HG03025 (cell line): ENCODE results near the gene E2F3.
"Not testable (repeated sequence)": the region's sequence is repeated elsewhere in the genome, so short reads cannot be mapped to it uniquely, and the experiment has no call there.

Source experiments
- ATAC-seq: cut with Tn5 transposase; IDR thresholded peaks from one replicate; pipeline ENCODE4 v1.9.1; 2021; ENCODE audit warnings: mild to moderate bottlenecking, moderate library complexity; ENCODE audit not compliant: unreplicated experiment, low FRiP score

The E2F3 gene

DNA sequence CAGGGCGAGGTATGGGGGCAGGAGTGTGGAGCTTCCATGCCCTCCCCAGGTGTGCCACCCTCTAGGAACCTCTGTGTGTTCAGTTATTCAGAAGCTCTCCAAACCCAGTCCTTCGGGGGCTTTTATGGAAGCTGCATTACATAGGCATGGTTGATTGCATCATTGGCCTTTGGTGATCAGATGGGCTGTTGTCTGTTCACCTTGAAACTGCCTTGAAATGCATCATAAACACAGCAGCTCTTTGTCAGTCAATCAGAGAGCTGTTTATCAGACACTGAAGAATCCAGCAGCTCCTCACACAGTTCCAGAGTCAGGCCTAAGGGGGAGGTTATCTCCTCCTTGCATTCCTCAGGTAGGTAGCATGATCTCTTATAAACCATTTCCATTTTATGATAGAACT, 62.4 kb downstream of the E2F3 start:
- no peak for ATAC-seq

DNA sequence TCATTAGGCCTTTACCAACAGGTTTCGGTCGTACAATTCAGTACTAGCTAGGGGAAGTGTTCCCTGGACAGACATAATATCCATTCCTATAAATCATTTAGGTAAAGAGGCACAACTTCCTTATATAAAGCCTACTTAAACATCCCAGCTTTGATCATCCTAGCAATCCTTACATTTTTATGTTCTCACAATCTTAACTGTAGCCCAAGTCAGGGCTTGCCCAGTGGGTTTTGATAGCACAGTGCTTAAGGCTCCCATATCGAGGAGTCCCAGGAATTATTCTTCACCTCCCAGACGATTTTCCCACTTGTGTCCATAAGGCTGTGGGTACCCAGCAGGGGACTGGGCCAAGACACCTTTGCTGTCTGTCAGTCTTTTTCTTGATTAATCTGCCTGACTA, 63.2 kb downstream of the E2F3 start:
- ATAC-seq: no peak

DNA sequence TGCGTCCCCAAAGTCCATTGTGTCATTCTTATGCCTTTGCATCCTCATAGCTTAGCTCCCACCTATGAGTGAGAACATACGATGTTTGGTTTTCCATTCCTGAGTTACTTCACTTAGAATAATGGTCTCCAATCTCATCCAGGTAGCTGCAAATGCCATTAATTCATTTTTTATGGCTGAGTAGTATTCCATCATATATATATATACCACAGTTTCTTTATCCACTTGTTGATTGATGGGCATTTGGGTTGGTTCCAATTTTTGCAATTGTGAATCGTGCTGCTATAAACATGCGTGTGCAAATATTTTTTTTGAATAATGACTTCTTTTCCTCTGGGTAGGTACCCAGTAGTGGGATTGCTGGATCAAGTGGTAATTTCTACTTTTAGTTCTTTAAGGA, 63.9 kb downstream of the E2F3 start:
- ATAC-seq: not testable (repeated sequence)

DNA sequence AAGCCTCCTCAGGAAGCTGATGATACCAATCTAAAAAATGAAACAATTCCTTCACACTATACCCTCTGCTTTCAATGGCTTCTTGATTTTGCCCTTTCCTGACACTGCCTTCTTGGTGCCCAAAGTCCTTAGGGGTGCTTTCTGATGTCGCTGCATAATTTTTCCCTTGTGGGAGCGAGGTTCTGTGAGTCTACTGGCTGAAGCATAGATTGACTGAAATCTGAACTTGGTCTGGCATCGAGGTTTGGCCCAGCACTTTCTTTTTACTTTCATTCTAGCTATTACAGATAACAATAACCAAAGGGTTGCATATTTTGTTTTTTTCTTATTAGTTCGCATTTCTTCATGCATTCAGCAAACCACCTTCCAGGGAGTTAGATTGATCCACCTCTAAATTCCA, 65.8 kb downstream of the E2F3 start:
- ATAC-seq: no peak

DNA sequence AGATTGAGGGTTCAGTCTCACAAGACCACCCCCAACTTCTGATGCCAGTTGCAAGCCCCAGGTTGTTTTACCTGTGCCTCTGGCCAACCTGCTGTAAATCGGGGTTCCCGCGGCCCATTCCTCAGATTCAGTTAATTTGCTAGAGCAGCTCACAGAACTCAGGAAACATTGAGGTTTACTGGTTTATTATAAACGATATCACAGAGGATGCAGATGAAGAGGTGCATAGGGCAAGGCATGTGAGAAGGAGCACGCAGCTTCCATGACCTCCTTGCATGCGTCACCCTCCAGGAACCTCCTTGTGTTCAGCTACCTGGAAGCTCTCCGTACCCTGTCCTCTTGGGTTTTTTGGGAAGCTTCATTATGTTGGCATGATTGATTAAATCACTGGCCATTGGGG, 66.5 kb downstream of the E2F3 start:
- no peak for ATAC-seq

DNA sequence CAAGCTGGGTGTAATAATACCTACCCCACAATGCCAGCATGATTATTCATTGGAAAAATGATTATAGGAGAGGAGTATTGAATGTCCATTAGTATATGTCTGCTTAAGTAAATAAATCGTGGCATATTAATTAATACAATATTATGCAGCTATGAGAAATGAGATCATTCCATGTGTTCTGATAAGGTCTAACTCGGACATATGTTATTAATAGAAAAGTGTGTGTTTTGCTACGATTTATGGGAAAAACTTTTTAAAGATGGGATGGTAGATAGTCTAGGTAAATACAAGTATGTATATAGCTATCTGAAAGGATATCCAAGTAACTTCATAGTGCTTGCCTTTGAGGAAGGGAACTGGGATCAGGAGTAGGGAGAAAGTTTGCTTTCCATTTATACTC, 71.1 kb downstream of the E2F3 start:
- no peak for ATAC-seq

DNA sequence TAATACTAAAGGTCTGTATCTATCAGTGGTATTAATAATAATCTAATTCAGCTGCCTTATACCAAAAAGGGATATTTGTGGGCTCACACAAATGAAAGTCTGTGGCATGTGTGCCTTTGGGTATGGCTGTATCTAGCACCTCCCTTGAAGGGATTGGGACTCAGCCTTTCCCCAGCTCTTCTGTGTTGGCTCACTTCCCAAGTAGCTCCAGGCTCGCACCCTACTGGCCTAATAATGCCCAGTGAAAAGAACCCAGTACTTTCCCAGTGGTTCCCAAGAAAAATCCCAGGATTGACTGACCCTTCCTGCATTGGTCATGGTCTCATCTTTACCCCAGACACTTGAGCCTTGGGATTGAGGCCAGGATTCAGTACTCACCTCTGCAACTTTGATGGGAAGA, 71.8 kb downstream of the E2F3 start:
- ATAC-seq: no peak

DNA sequence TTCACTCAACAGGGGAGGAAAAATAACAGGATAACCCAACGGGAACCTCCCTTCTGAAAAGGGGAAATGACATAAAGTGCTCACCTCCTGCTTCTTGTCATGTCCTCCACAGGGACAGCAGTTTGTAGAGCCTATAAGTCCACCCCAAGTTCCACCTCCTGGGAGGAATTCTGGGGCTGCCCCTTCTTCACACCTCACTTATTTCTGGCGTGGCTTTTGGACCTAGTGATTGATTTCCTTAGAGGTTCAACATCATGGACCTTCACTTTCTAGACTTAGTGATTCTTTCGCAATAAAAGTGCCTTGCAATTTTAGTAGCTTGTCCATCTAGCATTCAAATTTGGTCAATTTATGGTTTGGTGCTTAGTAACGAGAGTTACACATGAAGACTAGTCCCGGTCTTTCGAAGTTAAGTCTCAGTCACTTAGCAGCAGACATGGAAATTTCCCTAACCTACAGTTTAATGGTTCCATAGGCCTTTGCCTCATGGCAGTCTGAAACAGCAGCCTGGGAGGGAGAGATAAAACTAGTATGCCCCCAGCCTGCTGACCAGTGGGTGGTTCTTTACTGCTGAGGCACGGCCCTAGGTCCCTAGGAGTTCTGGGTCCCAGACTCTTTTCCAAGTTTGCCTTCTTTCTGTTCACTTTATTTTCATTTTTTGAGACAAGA, 73.3 kb downstream of the E2F3 start:
- ATAC-seq: no peak

DNA sequence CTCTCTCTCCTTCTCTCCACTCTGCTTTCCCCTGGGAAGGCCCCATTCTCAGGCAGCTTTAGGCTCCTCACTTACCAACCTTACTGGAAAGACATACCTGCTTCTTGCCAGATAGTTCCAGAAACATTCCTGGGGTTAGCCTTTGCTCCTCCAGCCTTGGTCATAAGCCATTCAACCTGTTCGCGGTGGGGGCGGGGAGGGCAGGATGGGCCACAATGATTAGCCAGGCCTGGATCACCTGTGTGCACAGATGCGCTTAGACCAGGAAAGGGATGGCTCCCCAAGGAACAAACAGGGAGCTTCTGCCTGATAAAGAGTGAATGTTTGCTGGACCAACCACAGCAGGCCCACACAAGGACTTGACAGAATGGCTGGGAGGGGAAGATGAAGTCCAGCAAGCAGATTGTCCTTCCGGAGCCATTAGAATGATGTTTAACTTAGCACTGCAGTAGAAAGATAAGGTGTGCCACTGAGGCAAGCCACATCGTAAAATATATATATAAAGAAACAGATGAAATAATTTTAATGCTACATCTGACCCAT, 74.9 kb downstream of the E2F3 start:
- no peak for ATAC-seq

DNA sequence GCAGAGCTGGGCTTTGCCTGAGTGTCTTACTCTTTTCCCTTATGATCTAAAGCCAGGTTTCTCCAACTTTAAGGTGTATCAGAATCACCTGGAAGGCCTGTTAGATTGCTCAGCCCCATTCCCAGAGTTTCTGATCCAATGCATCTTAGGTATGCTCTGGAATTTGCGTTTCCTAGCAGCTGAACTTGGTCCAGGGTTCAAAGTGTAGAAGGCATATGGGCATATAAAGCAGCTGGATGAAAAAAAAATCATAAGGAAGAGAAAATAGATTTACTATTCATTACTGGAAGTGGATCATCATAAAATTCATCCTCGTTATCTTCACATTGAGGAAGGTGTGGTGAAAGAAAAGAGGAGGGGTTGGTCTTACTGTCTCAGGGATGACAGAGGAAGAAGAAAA, 75.8 kb downstream of the E2F3 start:
- no peak for ATAC-seq

DNA sequence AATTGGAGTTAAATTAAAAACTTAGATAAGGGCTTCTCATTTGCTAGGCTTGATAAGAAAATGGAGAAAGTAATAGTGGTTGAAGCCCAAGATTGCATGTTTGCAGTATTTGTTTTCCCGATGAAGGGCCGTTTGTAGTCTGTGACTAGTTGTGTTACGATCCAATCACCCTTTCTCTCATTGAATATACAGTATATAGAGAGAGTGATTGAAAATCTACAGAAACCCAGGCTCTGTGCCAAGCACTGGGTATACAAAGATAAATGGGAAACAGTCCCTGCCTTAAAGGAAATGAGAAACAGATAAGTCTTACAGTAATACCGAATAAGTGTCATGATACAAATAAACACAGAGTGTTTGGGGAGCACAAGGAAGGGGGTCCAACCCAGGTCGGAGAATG, 77.4 kb downstream of the E2F3 start:
- no peak for ATAC-seq

DNA sequence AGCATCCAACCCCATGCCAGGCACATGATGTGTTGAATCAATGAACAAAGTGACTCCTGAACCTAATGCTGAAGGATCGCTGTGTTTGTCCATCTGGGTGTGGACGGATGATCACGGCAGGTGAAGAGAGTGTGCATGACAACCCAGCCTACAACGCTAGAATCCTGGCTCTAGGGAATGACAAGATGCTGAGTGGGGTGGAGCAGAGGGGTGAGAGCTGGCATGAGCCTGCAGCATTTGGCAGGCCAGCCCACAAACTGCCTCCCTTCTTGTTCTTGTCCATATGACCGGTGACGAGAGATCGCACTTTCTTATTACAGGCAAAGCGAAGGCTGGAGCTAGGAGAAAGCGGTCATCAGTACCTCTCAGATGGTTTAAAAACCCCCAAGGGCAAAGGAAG, 77.8 kb downstream of the E2F3 start:
- ATAC-seq: no peak

DNA sequence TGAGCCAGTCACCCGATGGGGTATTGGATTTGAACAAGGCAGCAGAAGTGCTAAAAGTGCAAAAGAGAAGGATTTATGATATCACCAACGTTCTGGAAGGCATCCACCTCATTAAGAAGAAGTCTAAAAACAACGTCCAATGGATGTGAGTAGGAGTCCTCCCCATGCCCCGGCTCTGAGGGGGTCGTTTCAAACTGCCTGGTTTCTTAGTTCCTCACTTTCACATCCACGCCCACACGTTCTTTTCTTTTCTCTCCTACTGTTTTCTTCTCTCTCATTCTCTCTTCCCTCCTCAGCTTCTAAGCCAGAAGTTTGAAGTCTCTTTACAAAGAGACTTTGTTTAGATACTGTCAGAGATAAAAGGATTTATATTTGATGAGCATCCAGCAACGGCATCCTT, 79.6 kb downstream of the E2F3 start:
- ATAC-seq: no peak

DNA sequence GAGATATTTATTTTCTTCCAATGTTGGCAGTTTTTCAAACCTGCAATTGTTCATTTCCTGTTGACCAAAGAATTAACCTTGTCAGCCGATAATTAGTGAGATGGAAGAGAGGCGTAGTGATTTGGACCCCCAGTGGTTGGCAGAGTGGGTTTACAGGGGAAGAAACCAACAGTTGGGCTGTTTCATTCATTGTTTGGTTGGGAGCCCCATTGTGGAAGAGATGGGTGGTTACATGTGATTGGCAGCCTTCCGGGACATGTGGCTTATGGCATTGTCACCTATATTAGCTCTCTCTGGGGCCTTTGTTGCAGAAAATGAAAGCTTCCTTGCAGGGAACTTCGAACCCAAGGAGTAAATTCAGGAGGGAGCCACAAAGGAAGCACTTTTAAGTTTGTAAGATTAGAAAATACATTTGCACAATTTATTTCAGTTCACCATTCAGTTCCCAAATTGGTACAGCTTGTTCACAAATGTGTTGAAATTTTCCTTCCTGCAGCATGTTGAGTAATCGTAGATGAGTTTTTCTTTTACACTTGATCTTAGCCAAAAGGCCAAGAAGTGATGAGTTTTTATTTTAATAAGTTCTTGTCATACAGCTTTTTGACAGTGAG, 82.3 kb downstream of the E2F3 start:
- ATAC-seq: no peak

DNA sequence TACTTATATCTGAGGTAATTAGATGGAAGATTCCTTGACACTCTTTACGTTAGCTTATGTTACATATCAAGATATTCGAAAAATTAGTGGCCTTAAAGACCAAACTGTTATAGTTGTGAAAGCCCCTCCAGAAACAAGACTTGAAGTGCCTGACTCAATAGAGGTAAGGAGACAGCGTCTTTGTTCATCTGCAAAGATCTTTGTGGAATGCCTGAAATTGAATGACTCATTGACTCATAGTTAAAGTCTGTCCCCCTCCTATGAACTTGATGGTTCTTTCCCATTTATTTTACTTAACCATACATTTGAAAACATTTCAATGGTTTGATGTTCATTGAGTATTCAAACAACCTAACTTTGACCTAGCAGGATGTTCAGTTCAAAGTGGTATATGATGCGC, 85.0 kb downstream of the E2F3 start:
- ATAC-seq: no peak

DNA sequence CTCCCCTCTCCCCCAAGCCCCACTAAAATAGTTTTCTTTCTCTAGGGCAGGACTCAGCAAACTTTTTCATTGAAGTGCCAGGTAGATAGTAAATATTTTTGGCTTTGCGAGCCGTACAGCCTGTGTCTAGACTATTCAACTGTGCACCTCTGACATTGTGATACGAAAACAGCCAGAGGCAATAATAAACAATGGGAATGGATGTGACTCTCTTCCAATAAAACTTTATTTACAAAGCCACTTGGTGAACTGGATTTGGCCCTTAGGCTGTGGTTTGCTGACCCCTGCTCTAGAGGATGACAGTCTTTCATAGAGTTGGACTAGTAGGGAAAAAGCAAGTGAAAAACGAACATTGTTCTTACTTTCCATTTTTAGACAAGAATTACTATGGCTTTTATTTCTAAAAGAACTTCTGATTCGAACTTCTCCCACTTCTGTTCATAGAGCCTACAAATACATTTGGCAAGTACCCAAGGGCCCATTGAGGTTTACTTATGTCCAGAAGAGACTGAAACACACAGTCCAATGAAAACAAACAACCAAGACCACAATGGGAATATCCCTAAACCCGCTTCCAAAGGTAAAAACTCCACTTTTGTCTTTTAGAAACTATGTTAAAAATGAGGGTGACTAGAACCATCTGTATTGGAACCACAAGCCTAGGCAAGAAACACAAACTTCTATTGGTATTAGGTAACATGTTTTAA, 86.1 kb downstream of the E2F3 start:
- ATAC-seq: no peak

DNA sequence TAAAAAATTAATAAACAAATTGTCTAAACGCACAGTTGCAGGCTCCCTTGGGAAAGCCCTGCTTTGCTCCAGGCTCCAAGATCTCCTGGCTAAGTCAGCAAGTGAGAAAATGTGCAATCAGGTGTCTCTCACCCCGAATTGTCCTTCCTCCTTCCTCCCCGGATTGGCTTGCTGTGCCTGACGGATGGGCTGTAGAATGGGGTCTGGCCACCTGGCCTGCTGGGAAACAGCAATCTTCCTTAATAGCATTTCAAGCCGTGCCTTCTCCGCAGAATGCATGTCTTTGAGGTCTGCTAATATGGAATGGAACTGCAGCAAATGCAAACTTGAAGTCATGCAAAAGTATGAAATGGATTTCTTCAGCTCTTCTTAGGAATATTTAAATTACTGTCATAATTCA, 88.9 kb downstream of the E2F3 start:
- ATAC-seq: no peak

DNA sequence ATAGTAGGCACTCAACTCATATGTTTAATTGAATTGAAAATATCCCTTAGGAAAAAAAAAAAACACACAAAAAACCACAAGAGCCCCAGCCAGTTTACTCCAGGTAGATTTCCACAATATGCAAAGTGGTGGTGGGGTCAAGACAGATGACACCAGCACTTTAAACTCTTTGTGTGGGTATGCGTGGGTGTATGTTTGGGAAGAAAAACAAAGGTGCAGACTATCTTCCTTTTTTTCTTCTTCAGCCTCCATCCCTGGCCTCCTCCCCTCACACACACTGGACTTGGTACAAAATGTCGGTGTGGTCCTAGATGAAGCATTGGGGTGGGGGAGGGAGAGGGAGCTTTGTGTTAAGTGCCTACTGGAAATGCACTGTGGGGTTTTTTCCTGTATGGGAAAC, 90.4 kb downstream of the E2F3 start:
- no peak for ATAC-seq

DNA sequence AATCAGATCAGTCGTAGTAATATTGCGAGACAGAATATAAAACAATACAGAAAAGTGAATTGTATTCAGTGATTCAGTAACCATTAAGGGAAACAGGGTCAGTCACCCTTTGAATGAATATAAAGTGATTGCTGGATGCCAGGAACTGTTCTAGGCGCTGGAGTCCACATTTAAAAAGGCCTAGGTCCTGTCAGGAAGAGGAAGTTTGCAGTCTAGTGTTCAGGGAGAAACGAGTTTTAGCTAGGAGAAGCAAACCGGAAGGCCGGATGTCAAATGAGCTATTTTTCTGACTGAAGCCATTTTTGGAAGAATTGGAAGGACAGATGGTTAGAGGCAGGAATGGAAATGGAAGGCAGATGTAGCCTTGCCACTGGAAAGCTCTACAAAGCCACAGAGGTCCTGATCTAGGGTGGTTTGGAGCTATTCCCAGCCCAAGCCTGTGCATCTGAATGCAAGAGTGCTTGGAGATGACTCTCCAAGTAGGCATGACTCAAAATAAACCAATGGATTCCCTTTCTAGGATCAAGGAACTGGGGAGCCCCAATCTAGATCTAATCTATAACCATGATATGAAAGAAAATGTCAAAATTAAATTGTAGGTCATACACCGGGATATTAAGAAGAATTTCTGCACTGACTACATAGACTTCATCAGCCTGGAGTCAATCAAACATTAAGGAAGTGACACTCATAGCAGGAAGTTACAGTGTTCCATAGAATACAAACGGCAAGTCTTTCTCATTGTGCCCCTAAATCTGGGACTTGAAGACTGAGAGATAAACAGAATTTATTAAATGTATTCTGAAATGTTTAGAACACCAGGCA, 95.7 kb downstream of the E2F3 start:
- no peak for ATAC-seq

DNA sequence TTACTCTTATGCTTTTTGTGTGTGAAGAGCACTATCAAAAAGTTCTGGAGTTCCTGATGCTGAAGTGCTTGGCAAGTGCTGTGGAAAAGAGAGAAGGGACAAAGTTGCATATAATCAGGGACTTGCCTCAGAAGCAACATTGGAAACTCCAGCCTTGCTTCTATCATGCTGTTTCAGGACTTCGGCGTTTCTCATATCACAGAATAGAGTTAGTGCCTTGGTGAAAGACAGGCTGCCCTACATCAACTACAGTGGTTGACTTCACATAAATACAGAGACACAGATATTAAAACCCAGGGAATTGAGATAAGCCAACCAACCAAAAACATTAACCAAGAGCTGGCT, 96.3 kb downstream of the E2F3 start:
- no peak for ATAC-seq

DNA sequence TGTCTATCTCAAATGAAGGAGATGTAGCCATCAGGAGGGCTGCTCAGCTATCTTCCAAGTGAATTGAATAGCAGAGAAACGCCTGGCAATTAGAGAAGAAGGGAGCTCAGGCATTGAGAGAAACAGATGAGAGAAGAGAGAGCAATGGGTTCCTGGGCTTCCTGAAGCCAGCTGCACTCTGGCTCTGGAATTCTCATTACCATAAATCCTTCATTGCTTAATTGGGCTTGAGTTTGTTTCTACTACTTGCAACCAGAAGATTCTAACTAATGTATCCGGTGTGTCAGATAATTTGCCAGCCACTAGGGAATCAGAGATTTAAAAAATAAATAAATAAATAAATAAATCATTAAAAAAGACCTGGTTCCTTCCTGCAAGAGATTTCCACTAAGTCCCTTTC, 107.5 kb downstream of the E2F3 start:
- no peak for ATAC-seq
